ENCODE results near the gene TMEM59L. TPM values are rescaled to one million over a fixed set of nuclear protein-coding genes. Genes with fewer than 3 reads are reported as not detected.
A peak's percentile ranks its signal among the peaks of the same experiment; 100 is the strongest.

Gene TMEM59L
- total RNA-seq, 2 experiments from 2014 or later: 0.19 TPM; not detected in 1

DNA sequence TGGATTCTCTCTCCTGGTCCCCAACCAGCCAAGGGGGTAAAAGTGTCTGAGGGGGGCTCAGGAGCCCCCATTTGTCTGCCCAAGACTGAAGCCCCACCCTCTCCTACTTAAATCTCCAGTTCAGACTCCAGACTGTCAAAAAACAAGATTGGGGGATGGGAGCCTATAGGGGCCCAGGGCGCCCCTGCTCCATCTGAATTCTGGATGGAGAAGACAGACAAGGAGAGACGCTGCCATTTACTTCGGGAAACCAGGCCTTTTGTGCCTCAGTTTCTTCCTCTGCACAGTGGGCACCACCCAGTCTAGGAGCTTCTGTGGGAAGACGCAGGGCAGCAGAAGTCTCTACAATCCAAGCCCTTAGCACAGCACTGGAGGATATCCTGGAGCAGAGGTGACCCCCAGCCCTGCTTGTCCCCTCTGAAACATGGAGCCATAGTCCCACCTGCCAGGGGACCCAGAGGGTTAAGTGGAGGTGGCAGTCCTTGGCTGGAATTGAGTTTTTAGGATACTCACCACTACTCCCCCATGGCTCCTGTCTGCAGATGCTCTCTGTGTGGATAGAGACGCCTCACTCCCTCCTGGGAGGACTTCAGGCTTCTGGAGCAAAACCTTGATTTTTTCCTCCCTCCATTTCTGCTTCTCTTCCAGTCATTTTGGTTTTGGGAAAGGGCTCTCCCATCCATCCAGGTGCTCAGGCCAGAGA is 4.4 kb upstream of the TMEM59L start:
- Mint-ChIP-seq H3K27ac (no peak overlapping the region), H3K27me3 (peaks cover 74% of the 10 kb centered on the region), H3K4me1 (peaks cover 7% of the 10 kb centered on the region), H3K4me3 (no peak overlapping the region), H3K36me3 (no peaks in the 10 kb centered on the region), H3K9me3 (no peaks in the 10 kb centered on the region)
- DNase-seq (no peak), ATAC-seq (ENCODE audit: low read depth) (no peak)
- POLR2A ChIA-PET: no interaction called here

DNA sequence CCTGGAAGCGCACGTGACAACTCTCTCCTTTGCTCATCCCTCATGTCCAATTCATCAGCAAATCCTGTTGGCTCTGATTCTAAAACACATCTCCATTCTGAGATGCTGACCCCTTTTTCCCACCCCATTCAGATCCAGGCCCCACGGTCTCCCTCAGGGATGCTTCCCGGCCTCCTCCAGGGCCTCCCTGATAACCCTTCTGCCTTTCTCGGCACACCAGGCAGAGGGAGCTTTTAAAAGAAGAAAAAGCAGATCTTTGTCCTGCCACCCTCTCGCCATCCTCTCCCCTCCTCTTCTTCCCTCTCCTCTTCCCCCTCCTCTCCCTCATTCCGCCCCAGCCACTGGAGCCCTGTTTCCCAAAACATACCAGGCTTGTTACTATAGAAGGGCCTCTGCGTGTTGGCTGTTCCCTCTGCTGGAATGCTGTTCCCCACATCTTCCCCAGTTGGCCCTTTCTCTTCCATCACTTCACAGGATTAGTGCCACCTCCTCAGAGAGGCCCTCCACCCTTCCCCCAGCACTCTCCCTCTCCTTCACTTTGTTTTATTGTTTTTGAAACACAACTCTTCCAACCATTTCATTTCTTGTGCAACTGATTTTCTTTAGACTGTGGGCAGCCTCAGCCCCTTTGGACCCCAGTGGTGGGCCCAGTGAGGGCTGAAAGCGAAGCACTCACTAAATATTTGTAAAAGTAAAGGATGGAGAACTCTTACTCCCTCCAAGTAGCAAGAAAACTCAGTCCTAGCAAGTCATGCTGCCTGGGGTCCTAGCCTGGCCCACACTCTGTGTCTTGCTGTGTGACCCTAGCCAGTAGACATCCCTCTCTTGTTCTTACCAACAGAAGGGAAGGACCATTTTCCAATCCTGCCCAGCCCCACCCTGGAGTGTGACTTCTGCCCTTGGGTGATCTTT is 3.6 kb upstream of the TMEM59L start:
- H3K36me3 Mint-ChIP-seq: no peaks in the 10 kb centered on the region
- DNase-seq (no peak), ATAC-seq (ENCODE audit: low read depth) (no peak)
- H3K27me3 Mint-ChIP-seq: peaks cover 79% of the 10 kb centered on the region
- POLR2A ChIA-PET: no interaction called here
- H3K4me1 Mint-ChIP-seq: peaks cover 9% of the 10 kb centered on the region
- H3K4me3 Mint-ChIP-seq: no peak overlapping the region
- no peaks in the 10 kb centered on the region for H3K9me3 Mint-ChIP-seq
- H3K27ac Mint-ChIP-seq: no peak overlapping the region

DNA sequence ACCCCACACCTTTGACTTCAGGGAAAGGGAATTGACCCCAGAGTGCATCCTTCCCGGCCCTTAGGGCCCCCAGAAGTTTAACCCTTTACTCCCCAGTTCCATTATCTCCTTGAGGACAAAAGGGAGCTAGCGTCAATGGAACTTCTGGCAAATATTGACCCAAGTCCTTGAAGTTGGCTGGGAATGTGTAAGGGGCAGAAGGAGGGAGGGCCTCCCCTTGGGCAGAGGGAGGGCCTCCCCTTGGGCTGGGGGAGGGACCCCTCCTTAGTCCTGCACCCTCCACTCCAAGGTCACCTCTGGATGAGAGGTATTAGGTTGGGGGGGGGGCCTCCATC is 3.0 kb upstream of the TMEM59L start:
- H3K4me1 Mint-ChIP-seq: peaks cover 9% of the 10 kb centered on the region
- no peaks in the 10 kb centered on the region for H3K36me3 Mint-ChIP-seq
- no peak overlapping the region for H3K27ac Mint-ChIP-seq
- POLR2A ChIA-PET: no interaction called here
- H3K4me3 Mint-ChIP-seq: no peak overlapping the region
- H3K9me3 Mint-ChIP-seq: no peaks in the 10 kb centered on the region
- peaks cover 80% of the 10 kb centered on the region for H3K27me3 Mint-ChIP-seq
- ATAC-seq (ENCODE audit: low read depth) (no peak), DNase-seq (no peak)

DNA sequence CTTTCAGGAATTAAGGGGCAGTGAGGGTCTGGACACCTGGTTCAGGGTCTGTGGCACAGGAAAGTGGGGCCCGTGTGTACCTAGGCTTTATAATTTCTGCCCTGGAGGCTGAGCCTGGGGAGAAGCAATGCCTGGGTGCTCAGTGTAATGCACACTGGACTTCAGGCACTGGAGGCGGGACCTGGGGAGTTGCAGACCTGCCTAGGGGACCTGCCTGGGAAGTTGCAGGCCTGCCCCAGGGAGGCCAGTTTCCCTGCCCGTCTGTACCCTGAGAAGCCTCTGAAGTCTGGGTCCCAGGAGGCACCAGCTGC is 2.5 kb upstream of the TMEM59L start:
- POLR2A ChIA-PET: no interaction called here
- H3K27me3 Mint-ChIP-seq: peaks cover 80% of the 10 kb centered on the region
- H3K4me1 Mint-ChIP-seq: peaks cover 9% of the 10 kb centered on the region
- no peak overlapping the region for H3K4me3 Mint-ChIP-seq
- DNase-seq: no peak
- H3K27ac Mint-ChIP-seq: no peak overlapping the region
- no peaks in the 10 kb centered on the region for H3K36me3 Mint-ChIP-seq
- ATAC-seq (ENCODE audit: low read depth): no peak
- H3K9me3 Mint-ChIP-seq: no peaks in the 10 kb centered on the region

DNA sequence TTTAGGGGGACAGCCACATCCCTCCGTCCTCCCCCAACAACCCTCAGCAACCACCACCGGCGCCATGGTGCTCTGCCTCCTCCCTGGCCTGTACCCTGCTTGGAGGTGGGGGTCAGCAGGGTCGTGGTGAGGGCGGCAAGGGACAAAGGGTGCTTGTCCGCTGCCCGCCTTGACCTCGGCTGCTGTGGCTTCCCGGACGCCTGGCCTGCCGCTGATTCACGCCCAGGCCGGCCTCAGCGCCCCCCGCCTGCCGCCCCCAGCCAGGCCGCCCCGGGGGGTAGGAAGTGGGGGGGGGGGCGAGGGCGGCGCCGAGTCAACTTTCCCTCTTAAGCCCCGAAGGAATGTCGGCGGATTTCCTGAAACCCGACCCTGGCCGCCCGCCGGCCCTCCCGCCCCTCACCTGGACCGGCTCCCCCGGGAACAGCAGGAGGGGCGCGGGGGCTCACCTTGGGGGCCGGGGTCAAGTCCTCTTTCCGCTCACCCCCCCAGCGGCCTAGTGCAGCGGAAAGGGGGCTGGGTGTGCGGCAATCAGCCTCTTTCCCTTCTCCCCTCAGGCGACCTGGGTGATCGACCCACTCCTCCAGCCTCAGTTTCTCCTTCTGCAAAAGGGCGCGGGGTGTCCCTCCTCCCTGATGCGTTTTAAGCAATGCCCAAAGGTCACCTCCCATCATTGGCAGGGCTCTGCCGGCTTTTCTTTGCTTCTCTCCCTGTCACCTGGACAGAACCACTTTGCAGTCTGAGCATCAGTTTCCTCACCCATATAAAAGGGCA is 1.9 kb upstream of the TMEM59L start:
- POLR2A ChIA-PET: no interaction called here
- H3K36me3 Mint-ChIP-seq: no peaks in the 10 kb centered on the region
- no peak overlapping the region for H3K4me3 Mint-ChIP-seq
- H3K4me1 Mint-ChIP-seq: peaks cover 9% of the 10 kb centered on the region
- DNase-seq (no peak), ATAC-seq (ENCODE audit: low read depth) (no peak)
- no peaks in the 10 kb centered on the region for H3K9me3 Mint-ChIP-seq
- peaks cover 79% of the 10 kb centered on the region for H3K27me3 Mint-ChIP-seq
- no peak overlapping the region for H3K27ac Mint-ChIP-seq

GRCh38 chr19:18611327-18612050 is 1.2 kb upstream of the TMEM59L start:
- Mint-ChIP-seq H3K27me3 (peaks cover 81% of the 10 kb centered on the region), H3K9me3 (no peaks in the 10 kb centered on the region), H3K4me3 (no peak overlapping the region), H3K4me1 (peaks cover 9% of the 10 kb centered on the region), H3K36me3 (no peaks in the 10 kb centered on the region), H3K27ac (no peak overlapping the region)
- POLR2A ChIA-PET: no interaction called here
- DNase-seq (no peak), ATAC-seq (ENCODE audit: low read depth) (no peak)

DNA sequence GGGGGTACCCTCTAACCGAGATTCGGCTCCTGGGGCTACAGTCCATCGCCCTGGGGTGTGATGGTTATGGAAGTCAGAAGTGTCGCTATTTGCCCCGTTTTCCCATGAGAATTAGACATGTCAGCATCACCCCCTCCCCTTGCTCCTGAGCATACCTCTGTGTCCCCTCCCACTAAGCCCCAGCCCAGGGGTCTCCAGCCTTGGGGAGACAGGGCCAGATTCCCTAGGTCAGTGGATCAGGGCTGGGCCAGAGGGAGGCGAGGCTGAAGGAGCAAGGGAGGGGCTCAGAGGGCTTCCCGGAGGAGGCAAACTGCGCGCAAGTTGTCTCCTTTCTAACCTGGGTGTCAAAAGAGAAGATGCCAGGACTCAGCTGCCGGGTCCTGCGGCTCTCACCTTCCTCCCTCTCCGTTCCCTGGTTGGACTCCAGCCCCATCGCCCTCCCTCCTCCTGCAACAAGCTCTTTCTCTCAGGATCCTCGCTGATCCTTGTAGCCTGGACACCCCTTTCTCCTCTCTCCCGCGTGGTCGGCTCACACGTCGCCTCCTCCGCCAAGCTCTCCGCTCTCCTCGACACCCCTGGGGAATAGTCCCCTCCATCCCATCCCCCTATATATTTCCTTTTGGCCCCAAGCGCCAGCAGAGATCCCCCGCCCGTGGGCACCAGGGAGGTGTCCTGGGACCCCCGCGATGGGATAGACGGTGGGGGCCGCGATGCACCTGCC is 459 bp upstream of the TMEM59L start:
- POLR2A ChIA-PET: interaction anchor here (0.5 kb wide), 1 partner anchor 66 kb away, joined by 3 read pairs; no protein-coding TSS in a partner anchor
- peaks cover 9% of the 10 kb centered on the region for H3K4me1 Mint-ChIP-seq
- no peaks in the 10 kb centered on the region for H3K36me3 Mint-ChIP-seq
- DNase-seq (no peak), ATAC-seq (ENCODE audit: low read depth) (no peak)
- H3K4me3 Mint-ChIP-seq: peak overlapping the region; percentile 58
- no peaks in the 10 kb centered on the region for H3K9me3 Mint-ChIP-seq
- H3K27me3 Mint-ChIP-seq: peaks cover 79% of the 10 kb centered on the region
- no peak overlapping the region for H3K27ac Mint-ChIP-seq

DNA sequence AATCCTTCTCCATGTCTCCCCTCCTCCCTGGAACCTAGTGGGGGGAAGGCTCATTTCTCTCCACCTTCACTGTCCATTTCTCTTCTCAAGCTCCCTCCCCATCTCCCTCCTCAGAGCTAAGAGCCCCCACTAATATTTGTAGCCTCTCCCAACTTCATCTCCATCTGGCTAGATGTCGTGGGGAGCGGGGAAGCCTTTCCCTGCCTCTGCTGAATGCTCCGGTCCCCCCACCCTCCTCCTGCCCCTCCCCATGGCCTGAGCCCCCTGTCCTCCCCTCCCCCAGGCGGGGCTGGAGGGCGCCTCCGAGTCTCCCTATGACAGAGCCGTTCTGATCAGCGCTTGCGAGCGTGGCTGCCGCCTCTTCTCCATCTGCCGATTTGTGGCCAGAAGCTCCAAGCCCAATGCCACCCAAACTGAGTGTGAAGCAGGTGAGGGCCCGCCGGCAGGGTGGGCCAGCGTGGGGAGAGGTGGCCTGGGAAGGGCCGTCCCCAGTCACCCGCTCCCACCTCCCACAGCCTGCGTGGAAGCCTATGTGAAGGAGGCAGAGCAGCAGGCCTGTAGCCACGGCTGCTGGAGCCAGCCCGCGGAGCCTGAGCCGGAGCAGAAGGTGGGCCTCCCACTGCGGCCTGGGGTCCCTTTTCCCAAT is 1.0 kb downstream of the TMEM59L start:
- Mint-ChIP-seq H3K27me3 (peaks cover 64% of the 10 kb centered on the region), H3K27ac (no peak overlapping the region), H3K36me3 (no peaks in the 10 kb centered on the region), H3K4me3 (peak overlapping the region; percentile 25), H3K9me3 (no peaks in the 10 kb centered on the region), H3K4me1 (peaks cover 9% of the 10 kb centered on the region)
- POLR2A ChIA-PET: no interaction called here
- no peak for ATAC-seq (ENCODE audit: low read depth)
- no peak for DNase-seq

GRCh38 chr19:18616023-18616422 is 3.4 kb downstream of the TMEM59L start:
- Mint-ChIP-seq H3K27ac (no peak overlapping the region), H3K36me3 (no peaks in the 10 kb centered on the region), H3K27me3 (peaks cover 44% of the 10 kb centered on the region), H3K4me1 (peaks cover 7% of the 10 kb centered on the region), H3K4me3 (no peak overlapping the region), H3K9me3 (no peaks in the 10 kb centered on the region)
- POLR2A ChIA-PET: no interaction called here
- ATAC-seq (ENCODE audit: low read depth): no peak
- no peak for DNase-seq

GRCh38 chr19:18617562-18617961 is 4.9 kb downstream of the TMEM59L start:
- Mint-ChIP-seq H3K4me1 (peaks cover 3% of the 10 kb centered on the region), H3K27me3 (peaks cover 31% of the 10 kb centered on the region), H3K27ac (no peak overlapping the region), H3K36me3 (no peaks in the 10 kb centered on the region), H3K4me3 (no peak overlapping the region), H3K9me3 (no peaks in the 10 kb centered on the region)
- POLR2A ChIA-PET: no interaction called here
- no peak for DNase-seq
- ATAC-seq (ENCODE audit: low read depth): no peak

DNA sequence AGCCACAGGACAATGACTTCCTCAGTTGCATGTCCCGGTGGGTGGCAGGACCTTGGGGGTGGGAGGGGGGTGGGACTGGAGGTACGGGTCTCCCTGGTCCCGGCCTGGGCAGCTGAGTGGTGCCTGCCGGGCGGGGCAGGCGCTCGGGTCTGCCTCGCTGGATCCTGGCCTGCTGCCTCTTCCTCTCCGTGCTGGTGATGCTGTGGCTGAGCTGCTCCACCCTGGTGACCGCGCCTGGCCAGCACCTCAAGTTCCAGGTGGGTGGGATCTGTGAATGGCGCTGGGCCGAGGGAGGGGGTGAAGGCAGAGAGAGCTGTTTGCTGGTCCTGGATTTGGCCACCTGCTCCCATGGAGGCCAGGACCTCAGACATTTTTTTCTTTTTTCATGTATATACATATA is 5.6 kb downstream of the TMEM59L start:
- Mint-ChIP-seq H3K4me3 (no peak overlapping the region), H3K4me1 (peaks cover 3% of the 10 kb centered on the region), H3K36me3 (no peaks in the 10 kb centered on the region), H3K27ac (no peak overlapping the region), H3K9me3 (no peaks in the 10 kb centered on the region), H3K27me3 (peaks cover 32% of the 10 kb centered on the region)
- no peak for DNase-seq
- no peak for ATAC-seq (ENCODE audit: low read depth)
- POLR2A ChIA-PET: no interaction called here

GRCh38 chr19:18620311-18620710 is 7.6 kb downstream of the TMEM59L start:
- Mint-ChIP-seq H3K4me1 (peaks cover 1% of the 10 kb centered on the region), H3K4me3 (no peak overlapping the region), H3K9me3 (no peaks in the 10 kb centered on the region), H3K27me3 (peaks cover 15% of the 10 kb centered on the region), H3K27ac (no peak overlapping the region), H3K36me3 (no peaks in the 10 kb centered on the region)
- POLR2A ChIA-PET: interaction anchor here (0.7 kb wide), 1 partner anchor 696 kb away, joined by 3 read pairs; no protein-coding TSS in a partner anchor
- ATAC-seq (ENCODE audit: low read depth): no peak
- no peak for DNase-seq

Measured in activated naive CD8-positive, alpha-beta T cell treated with anti-CD3 and anti-CD28 coated beads, Interleukin-2, amount 10 ng/mL, durations not matched to agents 7 days and 5 days (primary cell).